Activated CD4-positive, alpha-beta memory T cell treated with anti-CD3 and anti-CD28 coated beads for 36 hours (primary cell): Measurements from ENCODE around the gene TTC9B. TPM values are rescaled to one million over a fixed set of nuclear protein-coding genes. Genes with fewer than 3 reads are reported as not detected.

Experiments used
- CTCF ChIA-PET: fragments of 350-600 bp; sonication (Branson Sonifier 250); formaldehyde crosslinking; loops from one replicate; lab custom pipeline; 2021; ENCODE audit warnings: antibody characterized with exemption, inconsistent platforms; lab: Charles Lee
- POLR2A ChIA-PET: fragments of 350-600 bp; sonication (Branson Sonifier 250); formaldehyde crosslinking; loops from one replicate; lab custom pipeline; 2021; ENCODE audit warnings: antibody characterized with exemption; lab: Charles Lee
- DNase-seq: peaks from one replicate; pipeline ENCODE4 v3.0.0-alpha.2; 2020
- H3K27ac Mint-ChIP-seq: one replicate; pipeline ENCODE4 v1.8.0; 2021; ENCODE audit warnings: mixed read lengths
- H3K27me3 Mint-ChIP-seq: one replicate; pipeline ENCODE4 v1.8.0; 2021; ENCODE audit warnings: mixed read lengths
- H3K36me3 Mint-ChIP-seq: one replicate; pipeline ENCODE4 v1.8.0; 2021; ENCODE audit warnings: mixed read lengths
- H3K4me1 Mint-ChIP-seq: one replicate; pipeline ENCODE4 v1.8.0; 2021; ENCODE audit warnings: low read depth, mixed read lengths
- H3K4me3 Mint-ChIP-seq: one replicate; pipeline ENCODE4 v1.8.0; 2021; ENCODE audit warnings: mild to moderate bottlenecking, mixed read lengths
- H3K9me3 Mint-ChIP-seq: one replicate; pipeline ENCODE4 v1.8.0; 2021; ENCODE audit warnings: mixed read lengths
- intact Hi-C: fragments of 100-400 bp; cut with micrococcal nuclease; formaldehyde crosslinking; loops from one replicate; pipeline ENCODE4 v1.15.1; 2023
- total RNA-seq, 2 experiments: library from RNA; stranded (reverse); gene quantifications; one replicate each; pipeline ENCODE4 v1.2.3, GENCODE V29; 2021

Gene TTC9B
- total RNA-seq = not detected

- Mint-ChIP-seq H3K36me3 (no peaks in the 10 kb centered on the region), H3K4me3 (no peak within 1 kb of the TSS), H3K27me3 (peaks cover 31% of the 10 kb centered on the region), H3K9me3 (peaks cover 2% of the 10 kb centered on the region), H3K4me1 (peaks cover 8% of the 10 kb centered on the region), H3K27ac (no peak within 1 kb of the TSS)
- ChIA-PET CTCF (interaction anchor here (0.7 to 5.1 kb wide), 7 partner anchors 9 to 78 kb away, joined by 3 to 47 read pairs (median 4); no protein-coding TSS in a partner anchor), POLR2A (no interaction called here)
- peak; percentile 59 for DNase-seq
- intact Hi-C loops = no loop called here
Observed at GRCh38 chr19:40217934-40218890, at the start of gene TTC9B. TSS of gene TTC9B (minus strand) at chr19:40218384. CDS start at chr19:40218381, 3 bp downstream.

GRCh38 chr19:40267601-40267997 is 49.4 kb upstream of the TTC9B start:
- no peak overlapping the region for H3K27ac Mint-ChIP-seq
- no peak overlapping the region for H3K4me3 Mint-ChIP-seq
- ChIA-PET POLR2A (no interaction called here), CTCF (no interaction called here)
- DNase-seq = no peak
- peaks cover 17% of the 10 kb centered on the region for H3K36me3 Mint-ChIP-seq
- H3K9me3 Mint-ChIP-seq = no peaks in the 10 kb centered on the region
- no peaks in the 10 kb centered on the region for H3K27me3 Mint-ChIP-seq
- intact Hi-C loops = no loop called here
- H3K4me1 Mint-ChIP-seq = peaks cover 27% of the 10 kb centered on the region

- Mint-ChIP-seq H3K27ac (no peak overlapping the region), H3K9me3 (no peaks in the 10 kb centered on the region), H3K27me3 (no peaks in the 10 kb centered on the region), H3K4me3 (no peak overlapping the region), H3K36me3 (peaks cover 19% of the 10 kb centered on the region), H3K4me1 (peaks cover 26% of the 10 kb centered on the region)
- DNase-seq = no peak
- CTCF ChIA-PET = no interaction called here
- POLR2A ChIA-PET = no interaction called here
- intact Hi-C loops = no loop called here
Observed at GRCh38 chr19:40266912-40267600, 48.9 kb upstream of the TTC9B start.

- no peaks in the 10 kb centered on the region for H3K9me3 Mint-ChIP-seq
- no peak overlapping the region for H3K27ac Mint-ChIP-seq
- ChIA-PET POLR2A (no interaction called here), CTCF (no interaction called here)
- no peak for DNase-seq
- no peak overlapping the region for H3K4me3 Mint-ChIP-seq
- intact Hi-C loops = no loop called here
- peaks cover 20% of the 10 kb centered on the region for H3K36me3 Mint-ChIP-seq
- H3K27me3 Mint-ChIP-seq = no peaks in the 10 kb centered on the region
- peaks cover 26% of the 10 kb centered on the region for H3K4me1 Mint-ChIP-seq
Observed at GRCh38 chr19:40266119-40266518, 47.9 kb upstream of the TTC9B start.

- Mint-ChIP-seq H3K4me1 (peaks cover 26% of the 10 kb centered on the region), H3K9me3 (no peaks in the 10 kb centered on the region), H3K4me3 (no peak overlapping the region), H3K36me3 (peaks cover 20% of the 10 kb centered on the region), H3K27ac (no peak overlapping the region), H3K27me3 (no peaks in the 10 kb centered on the region)
- ChIA-PET POLR2A (no interaction called here), CTCF (no interaction called here)
- intact Hi-C loops = no loop called here
- no peak for DNase-seq
Observed at GRCh38 chr19:40265763-40266099, 47.5 kb upstream of the TTC9B start.

GRCh38 chr19:40265055-40265762 is 47.0 kb upstream of the TTC9B start:
- Mint-ChIP-seq H3K27ac (no peak overlapping the region), H3K36me3 (peaks cover 20% of the 10 kb centered on the region), H3K4me1 (peaks cover 24% of the 10 kb centered on the region), H3K4me3 (no peak overlapping the region), H3K27me3 (no peaks in the 10 kb centered on the region), H3K9me3 (no peaks in the 10 kb centered on the region)
- ChIA-PET POLR2A (no interaction called here), CTCF (interaction anchor here (0.6 kb wide), 1 partner anchor 824 kb away, joined by 3 read pairs; no protein-coding TSS in a partner anchor)
- intact Hi-C loops = no loop called here
- DNase-seq = no peak

- Mint-ChIP-seq H3K27me3 (no peaks in the 10 kb centered on the region), H3K36me3 (peaks cover 20% of the 10 kb centered on the region), H3K27ac (no peak overlapping the region), H3K9me3 (no peaks in the 10 kb centered on the region), H3K4me1 (peaks cover 21% of the 10 kb centered on the region), H3K4me3 (no peak overlapping the region)
- intact Hi-C loops = no loop called here
- ChIA-PET CTCF (interaction anchor here (0.6 kb wide), 1 partner anchor 823 kb away, joined by 3 read pairs; no protein-coding TSS in a partner anchor), POLR2A (no interaction called here)
- DNase-seq = no peak
Observed at GRCh38 chr19:40264314-40265054, 46.3 kb upstream of the TTC9B start.

GRCh38 chr19:40263440-40264313 is 45.5 kb upstream of the TTC9B start:
- ChIA-PET POLR2A (no interaction called here), CTCF (no interaction called here)
- H3K27ac Mint-ChIP-seq = no peak overlapping the region
- intact Hi-C loops = no loop called here
- DNase-seq = no peak
- no peak overlapping the region for H3K4me3 Mint-ChIP-seq
- peaks cover 18% of the 10 kb centered on the region for H3K4me1 Mint-ChIP-seq
- H3K27me3 Mint-ChIP-seq = no peaks in the 10 kb centered on the region
- H3K9me3 Mint-ChIP-seq = no peaks in the 10 kb centered on the region
- H3K36me3 Mint-ChIP-seq = peaks cover 20% of the 10 kb centered on the region

- Mint-ChIP-seq H3K4me3 (no peak overlapping the region), H3K4me1 (peaks cover 17% of the 10 kb centered on the region), H3K27me3 (no peaks in the 10 kb centered on the region), H3K27ac (no peak overlapping the region), H3K36me3 (peaks cover 20% of the 10 kb centered on the region), H3K9me3 (no peaks in the 10 kb centered on the region)
- ChIA-PET CTCF (interaction anchor here (0.7 kb wide), 1 partner anchor 122 kb away, joined by 3 read pairs; no protein-coding TSS in a partner anchor), POLR2A (no interaction called here)
- intact Hi-C loops = no loop called here
- DNase-seq = no peak
Observed at GRCh38 chr19:40262422-40262821, 44.2 kb upstream of the TTC9B start.

- peaks cover 20% of the 10 kb centered on the region for H3K36me3 Mint-ChIP-seq
- H3K4me1 Mint-ChIP-seq = peaks cover 14% of the 10 kb centered on the region
- H3K4me3 Mint-ChIP-seq = no peak overlapping the region
- H3K9me3 Mint-ChIP-seq = no peaks in the 10 kb centered on the region
- no peaks in the 10 kb centered on the region for H3K27me3 Mint-ChIP-seq
- POLR2A ChIA-PET = no interaction called here
- CTCF ChIA-PET = interaction anchor here (0.7 kb wide), 1 partner anchor 121 kb away, joined by 3 read pairs; no protein-coding TSS in a partner anchor
- intact Hi-C loops = no loop called here
- DNase-seq = no peak
- no peak overlapping the region for H3K27ac Mint-ChIP-seq
Observed at GRCh38 chr19:40261631-40262030, 43.4 kb upstream of the TTC9B start.

GRCh38 chr19:40257096-40257517 is 38.9 kb upstream of the TTC9B start:
- Mint-ChIP-seq H3K4me1 (peaks cover 16% of the 10 kb centered on the region), H3K27me3 (no peaks in the 10 kb centered on the region), H3K4me3 (no peak overlapping the region), H3K27ac (no peak overlapping the region), H3K9me3 (no peaks in the 10 kb centered on the region), H3K36me3 (peaks cover 18% of the 10 kb centered on the region)
- intact Hi-C loops = no loop called here
- ChIA-PET CTCF (no interaction called here), POLR2A (no interaction called here)
- no peak for DNase-seq
